Esophagus muscularis mucosa (tissue), 3 donors: Measurements from ENCODE around the gene GC.

ENCODE experiments used
- POLR2A ChIP-seq: fragments of 450-650 bp; IDR thresholded peaks from one replicate; pipeline ENCODE4 v1.6.1; 2017; ENCODE audit warnings: antibody characterized with exemption, moderate library complexity, mild to moderate bottlenecking, low read depth
- TF ChIP-seq, protein P1 (sequence below), 3 experiments: fragments of 200-600 bp in 2 of 3; fragments of 450-650 bp in 1 of 3; sonication (generic) in 2 of 3; IDR thresholded peaks; one replicate each; pipeline ENCODE4 v1.5.1; 2017 to 2019; ENCODE audit warnings: antibody characterized with exemption in 3 of 3, mild to moderate bottlenecking in 2 of 3, moderate library complexity in 1 of 3

DNA sequence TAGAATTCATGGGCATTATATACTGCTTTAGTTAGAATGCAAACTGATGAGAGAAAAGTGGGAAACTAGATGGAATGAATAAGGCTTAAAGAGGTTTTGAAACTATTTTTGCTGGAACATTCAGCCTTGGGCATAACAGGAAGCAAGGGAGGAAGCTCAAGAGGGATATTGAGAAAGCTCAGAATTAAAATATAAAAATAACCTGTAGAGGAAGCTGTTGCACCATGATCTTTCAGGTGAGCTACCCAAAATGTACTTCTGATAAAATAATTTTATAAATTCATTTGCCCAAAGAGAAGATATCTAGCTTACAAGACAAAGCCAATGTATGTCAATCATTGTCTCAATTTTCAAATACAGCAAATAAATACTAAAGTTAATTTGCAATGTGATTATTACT lies 11.3 kb downstream of the GC start:
- TF ChIP-seq, protein P1, sequence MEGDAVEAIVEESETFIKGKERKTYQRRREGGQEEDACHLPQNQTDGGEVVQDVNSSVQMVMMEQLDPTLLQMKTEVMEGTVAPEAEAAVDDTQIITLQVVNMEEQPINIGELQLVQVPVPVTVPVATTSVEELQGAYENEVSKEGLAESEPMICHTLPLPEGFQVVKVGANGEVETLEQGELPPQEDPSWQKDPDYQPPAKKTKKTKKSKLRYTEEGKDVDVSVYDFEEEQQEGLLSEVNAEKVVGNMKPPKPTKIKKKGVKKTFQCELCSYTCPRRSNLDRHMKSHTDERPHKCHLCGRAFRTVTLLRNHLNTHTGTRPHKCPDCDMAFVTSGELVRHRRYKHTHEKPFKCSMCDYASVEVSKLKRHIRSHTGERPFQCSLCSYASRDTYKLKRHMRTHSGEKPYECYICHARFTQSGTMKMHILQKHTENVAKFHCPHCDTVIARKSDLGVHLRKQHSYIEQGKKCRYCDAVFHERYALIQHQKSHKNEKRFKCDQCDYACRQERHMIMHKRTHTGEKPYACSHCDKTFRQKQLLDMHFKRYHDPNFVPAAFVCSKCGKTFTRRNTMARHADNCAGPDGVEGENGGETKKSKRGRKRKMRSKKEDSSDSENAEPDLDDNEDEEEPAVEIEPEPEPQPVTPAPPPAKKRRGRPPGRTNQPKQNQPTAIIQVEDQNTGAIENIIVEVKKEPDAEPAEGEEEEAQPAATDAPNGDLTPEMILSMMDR (IDR thresholded peaks at IDR 0.05), result no peak
- no peak for TF ChIP-seq POLR2A
